HCT116 (cell line): Measurements from ENCODE around the gene FARP1. TPM values are rescaled to one million over a fixed set of nuclear protein-coding genes. Genes with fewer than 3 reads are reported as not detected.

ENCODE experiments used
- ATAC-seq: fragments of 200-7000 bp; cut with Tn5 transposase; 2 replicates; pipeline ENCODE4 v1.9.1; 2020; ENCODE audit warnings: mild to moderate bottlenecking, moderate library complexity
- BruUV-seq: library from RNA; stranded (reverse); fragments of 400-500 nt; replicated peaks from 2 replicates; lab custom pipeline; 2021; lab: Mats Ljungman, UMichigan
- CTCF ChIA-PET: fragments of 300-600 bp; sonication (Branson Sonifier 250); formaldehyde crosslinking; loops from one replicate; lab custom pipeline; 2021; ENCODE audit warnings: antibody characterized with exemption; lab: Charles Lee
- POLR2A ChIA-PET: fragments of 300-600, 350-600 bp; sonication (Branson Sonifier 250); formaldehyde crosslinking; loops from one replicate; lab custom pipeline; 2021; ENCODE audit warnings: antibody characterized with exemption; lab: Charles Lee
- RAD21 ChIA-PET, 2 experiments: fragments of 300-600 bp; sonication (Branson Sonifier 250); formaldehyde crosslinking; loops; one replicate each; lab custom pipeline; 2023; ENCODE audit warnings: low total read pairs in 2 of 2; ENCODE audit not compliant: uncharacterized antibody in 2 of 2, unreplicated experiment in 2 of 2, low non-redundant PET in 1 of 2; lab: Charles Lee
- DNase-seq: peaks from one replicate; pipeline ENCODE4 v3.0.0-alpha.2; 2010; ENCODE audit warnings: low read depth, low spot score
- H2AFZ ChIP-seq: fragments of 200-600 bp; shearing (Covaris generic), sonication (generic); 2 replicates; pipeline ENCODE4 v1.6.1; 2017; ENCODE audit warnings: low read depth, mixed run types, mixed read lengths, antibody characterized with exemption, low read length; ENCODE audit not compliant: poor library complexity, severe bottlenecking
- H3K27ac ChIP-seq: 2 replicates; pipeline ENCODE4 v1.5.1; 2012; ENCODE audit warnings: low read depth, low read length
- H3K27me3 ChIP-seq: fragments of 200-600 bp; sonication (generic); 2 replicates; pipeline ENCODE4 v1.6.1; 2016; ENCODE audit warnings: mixed run types, low read length, mixed read lengths; ENCODE audit not compliant: insufficient read depth
- H3K36me3 ChIP-seq, 2 experiments: fragments of 200-500 bp in 1 of 2; fragments of 200-600 bp in 1 of 2; sonication (Bioruptor generic) in 1 of 2; sonication (generic) in 1 of 2; 2 replicates each; pipeline versions ENCODE4 v1.5.1 to v1.6.1; 2014 to 2016; ENCODE audit warnings: low read length in 2 of 2, inconsistent platforms in 1 of 2, mixed read lengths in 1 of 2, mixed run types in 1 of 2; ENCODE audit not compliant: insufficient read depth in 2 of 2, control insufficient read depth in 1 of 2
- H3K4me1 ChIP-seq, 2 experiments: fragments of 200-600 bp in 1 of 2; sonication (generic) in 1 of 2; 2 replicates each; pipeline versions ENCODE4 v1.5.1 to v1.6.1; 2012 to 2017; ENCODE audit warnings: low read length in 2 of 2, inconsistent platforms in 1 of 2, mild to moderate bottlenecking in 1 of 2, mixed read lengths in 1 of 2, mixed run types in 1 of 2, moderate library complexity in 1 of 2; ENCODE audit not compliant: insufficient read depth in 2 of 2, control insufficient read depth in 1 of 2
- H3K4me2 ChIP-seq: fragments of 200-600 bp; sonication (generic); 2 replicates; pipeline ENCODE4 v1.6.1; 2017; ENCODE audit warnings: mixed run types, low read length, mixed read lengths
- H3K4me3 ChIP-seq, 2 experiments: fragments of 200-600 bp in 1 of 2; sonication (generic) in 1 of 2; replicated peaks in 1 of 2; 2 replicates each; pipeline ENCODE4 v1.5.1; 2011 to 2016; ENCODE audit warnings: low read length in 2 of 2, control low read depth in 1 of 2, low read depth in 1 of 2, mild to moderate bottlenecking in 1 of 2, mixed read lengths in 1 of 2, mixed run types in 1 of 2
- H3K79me2 ChIP-seq: fragments of 200-600 bp; sonication (generic); 2 replicates; pipeline ENCODE4 v1.6.1; 2017; ENCODE audit warnings: mild to moderate bottlenecking, mixed run types, low read length, moderate library complexity, mixed read lengths; ENCODE audit not compliant: insufficient read depth
- H3K9ac ChIP-seq: fragments of 200-600 bp; sonication (generic); 2 replicates; pipeline ENCODE4 v1.6.1; 2016; ENCODE audit warnings: low read length, mixed read lengths
- H3K9me2 ChIP-seq: fragments of 200-600 bp; sonication (generic), shearing (Covaris generic); 2 replicates; pipeline ENCODE4 v1.6.1; 2017; ENCODE audit warnings: mixed run types, mild to moderate bottlenecking, moderate library complexity; ENCODE audit not compliant: insufficient read depth
- H3K9me3 ChIP-seq, 2 experiments: fragments of 200-500 bp in 1 of 2; fragments of 200-600 bp in 1 of 2; sonication (Bioruptor generic) in 1 of 2; sonication (generic) in 1 of 2; 2 replicates each; pipeline ENCODE4 v1.6.1; 2014 to 2017; ENCODE audit warnings: low read length in 2 of 2, mixed read lengths in 2 of 2, inconsistent platforms in 1 of 2, low read depth in 1 of 2, mild to moderate bottlenecking in 1 of 2, mixed run types in 1 of 2, moderate library complexity in 1 of 2; ENCODE audit not compliant: control insufficient read depth in 1 of 2, insufficient read depth in 1 of 2
- H4K20me1 ChIP-seq: fragments of 200-600 bp; sonication (generic), shearing (Covaris generic); 2 replicates; pipeline ENCODE4 v1.6.1; 2017; ENCODE audit warnings: mixed run types, mild to moderate bottlenecking, moderate library complexity; ENCODE audit not compliant: insufficient read depth
- CBX3 ChIP-seq: IDR thresholded peaks from 2 replicates; pipeline ENCODE4 v1.6.1; 2012; ENCODE audit warnings: low read depth
- EGR1 ChIP-seq: IDR thresholded peaks from 2 replicates; pipeline ENCODE4 v1.6.1; 2012; ENCODE audit warnings: low read depth
- ELF1 ChIP-seq: IDR thresholded peaks from 2 replicates; pipeline ENCODE4 v1.6.1; 2012; ENCODE audit warnings: low read depth, borderline replicate concordance
- EZH2 ChIP-seq: fragments of 200-600 bp; sonication (generic); IDR thresholded peaks from 2 replicates; pipeline ENCODE4 v1.6.1; 2017; ENCODE audit warnings: antibody characterized with exemption, mixed run types
- EZH2phosphoT487 ChIP-seq: fragments of 200-600 bp; IDR thresholded peaks from 2 replicates; pipeline ENCODE4 v1.6.1; 2018; ENCODE audit warnings: antibody characterized with exemption, borderline replicate concordance
- POLR2A ChIP-seq: IDR thresholded peaks from 2 replicates; pipeline ENCODE4 v1.7.0; 2011; ENCODE audit warnings: borderline replicate concordance; ENCODE audit not compliant: insufficient read depth, insufficient read length; ENCODE audit errors: extremely low read depth
- POLR2AphosphoS5 ChIP-seq: IDR thresholded peaks from 2 replicates; pipeline ENCODE4 v1.6.1; 2011; ENCODE audit warnings: mild to moderate bottlenecking, low read depth, low read length, moderate library complexity
- RAD21 ChIP-seq: IDR thresholded peaks from 2 replicates; pipeline ENCODE4 v1.6.1; 2012; ENCODE audit warnings: low read depth, mild to moderate bottlenecking
- SP1 ChIP-seq: IDR thresholded peaks from 2 replicates; pipeline ENCODE4 v1.6.1; 2012; ENCODE audit warnings: low read depth
- TCF7L2 ChIP-seq: IDR thresholded peaks from 2 replicates; pipeline ENCODE4 v1.7.0; 2011; ENCODE audit warnings: borderline replicate concordance, inconsistent platforms; ENCODE audit not compliant: insufficient read depth, insufficient read length; ENCODE audit errors: extremely low read depth
- ZFX ChIP-seq: fragments of 450-650 bp; IDR thresholded peaks from 2 replicates; pipeline ENCODE4 v1.6.1; 2017
- intact Hi-C: fragments of 100-400 bp; cut with micrococcal nuclease; formaldehyde crosslinking; loops from 2 replicates; pipeline ENCODE4 v1.10.0; 2022
- total RNA-seq: library from RNA; stranded (reverse); gene quantifications from one replicate; pipeline ENCODE4 v1.2.1, GENCODE V29; 2021; ENCODE audit not compliant: unreplicated experiment
- TF ChIP-seq, protein P1 (sequence below): IDR thresholded peaks from 2 replicates; pipeline ENCODE4 v1.6.1; 2012
- TF ChIP-seq, protein P2 (sequence below): IDR thresholded peaks from 2 replicates; pipeline ENCODE4 v1.6.1; 2011; ENCODE audit warnings: mild to moderate bottlenecking, low read length, moderate library complexity; ENCODE audit not compliant: insufficient replicate concordance; ENCODE audit errors: extremely low read depth
- TF ChIP-seq, protein P3 (sequence below): IDR thresholded peaks from 2 replicates; pipeline ENCODE4 v1.6.1; 2012
- TF ChIP-seq, protein P4 (sequence below): IDR thresholded peaks from 2 replicates; pipeline ENCODE4 v1.6.1; 2012; ENCODE audit warnings: low read depth

Gene FARP1
- total RNA-seq, 1 experiment from 2014 or later, result 30.5 TPM

DNA sequence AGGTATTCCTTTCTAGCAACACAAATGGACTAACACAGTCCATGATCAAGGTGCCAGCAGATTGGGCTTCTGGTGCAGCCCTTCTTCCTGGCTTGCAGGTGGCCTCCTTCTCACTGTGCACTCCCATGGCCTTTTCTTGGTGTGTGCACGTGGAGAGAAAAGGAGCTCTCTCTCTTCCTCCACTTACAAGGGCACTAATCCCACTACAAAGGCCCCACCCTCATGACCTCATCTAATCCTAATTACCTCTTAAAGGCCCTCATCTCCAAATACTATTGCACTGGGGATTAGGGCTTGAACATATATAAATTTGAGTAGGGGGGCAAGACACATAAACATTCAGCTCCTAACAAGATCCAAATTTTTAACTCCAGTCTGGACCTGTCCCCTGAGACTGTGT is 19.7 kb upstream of the FARP1 start:
- no peaks in the 10 kb centered on the region for H4K20me1 ChIP-seq
- no peak overlapping the region for H2AFZ ChIP-seq
- ATAC-seq (no peak), DNase-seq (no peak)
- H3K4me1 ChIP-seq, result no peaks in the 10 kb centered on the region
- CTCF ChIA-PET, result no interaction called here
- no peaks in the 10 kb centered on the region for H3K79me2 ChIP-seq
- H3K4me2 ChIP-seq, result no peak overlapping the region
- H3K36me3 ChIP-seq, result no peaks in the 10 kb centered on the region
- no peak overlapping the region for H3K27ac ChIP-seq
- POLR2A ChIA-PET, result no interaction called here
- no peaks in the 10 kb centered on the region for H3K9me2 ChIP-seq
- H3K9ac ChIP-seq, result no peak overlapping the region
- BruUV-seq, result no TSS peak
- H3K4me3 ChIP-seq, result no peak overlapping the region
- H3K9me3 ChIP-seq, result no peaks in the 10 kb centered on the region; a peak in 1 of 4 replicates
- TF ChIP-seq EZH2phosphoT487 (no peak), ELF1 (no peak), RAD21 (no peak), POLR2AphosphoS5 (no peak), EGR1 (no peak), ZFX (no peak), CBX3 (no peak), SP1 (no peak), POLR2A (no peak), EZH2 (no peak), TCF7L2 (no peak)
- TF ChIP-seq, protein P1, sequence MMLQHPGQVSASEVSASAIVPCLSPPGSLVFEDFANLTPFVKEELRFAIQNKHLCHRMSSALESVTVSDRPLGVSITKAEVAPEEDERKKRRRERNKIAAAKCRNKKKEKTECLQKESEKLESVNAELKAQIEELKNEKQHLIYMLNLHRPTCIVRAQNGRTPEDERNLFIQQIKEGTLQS, result no peak
- TF ChIP-seq, protein P2, sequence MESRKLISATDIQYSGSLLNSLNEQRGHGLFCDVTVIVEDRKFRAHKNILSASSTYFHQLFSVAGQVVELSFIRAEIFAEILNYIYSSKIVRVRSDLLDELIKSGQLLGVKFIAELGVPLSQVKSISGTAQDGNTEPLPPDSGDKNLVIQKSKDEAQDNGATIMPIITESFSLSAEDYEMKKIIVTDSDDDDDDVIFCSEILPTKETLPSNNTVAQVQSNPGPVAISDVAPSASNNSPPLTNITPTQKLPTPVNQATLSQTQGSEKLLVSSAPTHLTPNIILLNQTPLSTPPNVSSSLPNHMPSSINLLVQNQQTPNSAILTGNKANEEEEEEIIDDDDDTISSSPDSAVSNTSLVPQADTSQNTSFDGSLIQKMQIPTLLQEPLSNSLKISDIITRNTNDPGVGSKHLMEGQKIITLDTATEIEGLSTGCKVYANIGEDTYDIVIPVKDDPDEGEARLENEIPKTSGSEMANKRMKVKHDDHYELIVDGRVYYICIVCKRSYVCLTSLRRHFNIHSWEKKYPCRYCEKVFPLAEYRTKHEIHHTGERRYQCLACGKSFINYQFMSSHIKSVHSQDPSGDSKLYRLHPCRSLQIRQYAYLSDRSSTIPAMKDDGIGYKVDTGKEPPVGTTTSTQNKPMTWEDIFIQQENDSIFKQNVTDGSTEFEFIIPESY, result no peak
- TF ChIP-seq, protein P3, sequence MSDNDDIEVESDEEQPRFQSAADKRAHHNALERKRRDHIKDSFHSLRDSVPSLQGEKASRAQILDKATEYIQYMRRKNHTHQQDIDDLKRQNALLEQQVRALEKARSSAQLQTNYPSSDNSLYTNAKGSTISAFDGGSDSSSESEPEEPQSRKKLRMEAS, result no peak
- TF ChIP-seq, protein P4, sequence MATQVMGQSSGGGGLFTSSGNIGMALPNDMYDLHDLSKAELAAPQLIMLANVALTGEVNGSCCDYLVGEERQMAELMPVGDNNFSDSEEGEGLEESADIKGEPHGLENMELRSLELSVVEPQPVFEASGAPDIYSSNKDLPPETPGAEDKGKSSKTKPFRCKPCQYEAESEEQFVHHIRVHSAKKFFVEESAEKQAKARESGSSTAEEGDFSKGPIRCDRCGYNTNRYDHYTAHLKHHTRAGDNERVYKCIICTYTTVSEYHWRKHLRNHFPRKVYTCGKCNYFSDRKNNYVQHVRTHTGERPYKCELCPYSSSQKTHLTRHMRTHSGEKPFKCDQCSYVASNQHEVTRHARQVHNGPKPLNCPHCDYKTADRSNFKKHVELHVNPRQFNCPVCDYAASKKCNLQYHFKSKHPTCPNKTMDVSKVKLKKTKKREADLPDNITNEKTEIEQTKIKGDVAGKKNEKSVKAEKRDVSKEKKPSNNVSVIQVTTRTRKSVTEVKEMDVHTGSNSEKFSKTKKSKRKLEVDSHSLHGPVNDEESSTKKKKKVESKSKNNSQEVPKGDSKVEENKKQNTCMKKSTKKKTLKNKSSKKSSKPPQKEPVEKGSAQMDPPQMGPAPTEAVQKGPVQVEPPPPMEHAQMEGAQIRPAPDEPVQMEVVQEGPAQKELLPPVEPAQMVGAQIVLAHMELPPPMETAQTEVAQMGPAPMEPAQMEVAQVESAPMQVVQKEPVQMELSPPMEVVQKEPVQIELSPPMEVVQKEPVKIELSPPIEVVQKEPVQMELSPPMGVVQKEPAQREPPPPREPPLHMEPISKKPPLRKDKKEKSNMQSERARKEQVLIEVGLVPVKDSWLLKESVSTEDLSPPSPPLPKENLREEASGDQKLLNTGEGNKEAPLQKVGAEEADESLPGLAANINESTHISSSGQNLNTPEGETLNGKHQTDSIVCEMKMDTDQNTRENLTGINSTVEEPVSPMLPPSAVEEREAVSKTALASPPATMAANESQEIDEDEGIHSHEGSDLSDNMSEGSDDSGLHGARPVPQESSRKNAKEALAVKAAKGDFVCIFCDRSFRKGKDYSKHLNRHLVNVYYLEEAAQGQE, result no peak
- TF ChIP-seq, all 23 proteins: peak for 0
- intact Hi-C loops, result no loop called here
- H3K27me3 ChIP-seq, result no peaks in the 10 kb centered on the region
- RAD21 ChIA-PET, result no interaction called here
